Karpas-422 (cell line): ENCODE results near the gene DCUN1D5. TPM values are rescaled to one million over a fixed set of nuclear protein-coding genes. Genes with fewer than 3 reads are reported as not detected.

Source experiments
- DNase-seq: peaks from one replicate; pipeline ENCODE4 v3.0.0-alpha.2; 2015
- H2AFZ ChIP-seq: fragments of 200-600 bp; sonication (generic); 2 replicates; pipeline ENCODE4 v1.6.1; 2014; ENCODE audit warnings: antibody characterized with exemption, low read length, mixed read lengths
- H3K27ac ChIP-seq: fragments of 200-600 bp; sonication (generic); 2 replicates; pipeline ENCODE4 v1.5.1; 2014; ENCODE audit warnings: mild to moderate bottlenecking, low read length, moderate library complexity
- H3K27me3 ChIP-seq: fragments of 200-600 bp; sonication (generic); 2 replicates; pipeline ENCODE4 v1.6.1; 2014; ENCODE audit warnings: low read length, mixed read lengths
- H3K36me3 ChIP-seq: fragments of 200-600 bp; sonication (generic); 2 replicates; pipeline ENCODE4 v1.6.1; 2014; ENCODE audit warnings: low read length, mixed read lengths; ENCODE audit not compliant: insufficient read depth
- H3K4me1 ChIP-seq: fragments of 200-600 bp; sonication (generic); 2 replicates; pipeline ENCODE4 v1.6.1; 2014; ENCODE audit warnings: mild to moderate bottlenecking, low read length, mixed read lengths
- H3K4me2 ChIP-seq: fragments of 200-600 bp; sonication (generic); 2 replicates; pipeline ENCODE4 v1.6.1; 2014; ENCODE audit warnings: low read length, low read depth, mild to moderate bottlenecking; ENCODE audit not compliant: poor library complexity, severe bottlenecking
- H3K4me3 ChIP-seq: fragments of 200-600 bp; sonication (generic); 2 replicates; pipeline ENCODE4 v1.5.1; 2014; ENCODE audit warnings: mild to moderate bottlenecking, antibody characterized with exemption, low read length, mixed read lengths
- H3K79me2 ChIP-seq: fragments of 200-600 bp; sonication (generic); 2 replicates; pipeline ENCODE4 v1.6.1; 2014; ENCODE audit warnings: mild to moderate bottlenecking, low read length, mixed read lengths
- H3K9ac ChIP-seq: fragments of 200-600 bp; sonication (generic); 2 replicates; pipeline ENCODE4 v1.6.0; 2014; ENCODE audit warnings: low read length
- H3K9me2 ChIP-seq: fragments of 200-600 bp; sonication (generic), shearing (Covaris generic); replicated peaks from 2 replicates; pipeline ENCODE4 v1.6.0; 2014; ENCODE audit warnings: mild to moderate bottlenecking, low read length, moderate library complexity; ENCODE audit not compliant: insufficient read depth
- H3K9me3 ChIP-seq: fragments of 300-700, 200-600 bp; sonication (generic); 2 replicates; pipeline ENCODE4 v1.6.1; 2014; ENCODE audit warnings: low read length, mixed read lengths
- H4K20me1 ChIP-seq: fragments of 200-600 bp; sonication (generic); 2 replicates; pipeline ENCODE4 v1.6.1; 2014; ENCODE audit warnings: mild to moderate bottlenecking, antibody characterized with exemption, low read length, low read depth; ENCODE audit not compliant: insufficient read depth
- total RNA-seq: library from RNA; depleted of rRNA; stranded (reverse); fragments of >200 nt; shearing (Covaris generic); gene quantifications from 2 replicates; pipeline ENCODE4 v1.2.3, GENCODE V29; 2014; ENCODE audit warnings: low replicate concordance

Gene DCUN1D5
- total RNA-seq, 1 experiment from 2014 or later, result 243 TPM

GRCh38 chr11:103097279-103097678, 5.3 kb upstream of the DCUN1D5 start:
- H3K4me1 ChIP-seq, result peaks cover 28% of the 10 kb centered on the region
- H3K9me3 ChIP-seq, result no peaks in the 10 kb centered on the region
- H3K9ac ChIP-seq, result no peak overlapping the region
- peaks cover 3% of the 10 kb centered on the region; the same call in 1 of the 2 replicates for H3K27me3 ChIP-seq
- DNase-seq, result no peak
- no peak overlapping the region for H3K4me3 ChIP-seq
- no peaks in the 10 kb centered on the region for H3K36me3 ChIP-seq
- H4K20me1 ChIP-seq, result no peaks in the 10 kb centered on the region
- no peak overlapping the region for H2AFZ ChIP-seq
- no peak overlapping the region for H3K27ac ChIP-seq
- H3K9me2 ChIP-seq, result no peaks in the 10 kb centered on the region; the same call in 1 of the 2 replicates
- H3K79me2 ChIP-seq, result peaks cover 4% of the 10 kb centered on the region; the same call in 1 of the 2 replicates
- no peak overlapping the region for H3K4me2 ChIP-seq

DNA sequence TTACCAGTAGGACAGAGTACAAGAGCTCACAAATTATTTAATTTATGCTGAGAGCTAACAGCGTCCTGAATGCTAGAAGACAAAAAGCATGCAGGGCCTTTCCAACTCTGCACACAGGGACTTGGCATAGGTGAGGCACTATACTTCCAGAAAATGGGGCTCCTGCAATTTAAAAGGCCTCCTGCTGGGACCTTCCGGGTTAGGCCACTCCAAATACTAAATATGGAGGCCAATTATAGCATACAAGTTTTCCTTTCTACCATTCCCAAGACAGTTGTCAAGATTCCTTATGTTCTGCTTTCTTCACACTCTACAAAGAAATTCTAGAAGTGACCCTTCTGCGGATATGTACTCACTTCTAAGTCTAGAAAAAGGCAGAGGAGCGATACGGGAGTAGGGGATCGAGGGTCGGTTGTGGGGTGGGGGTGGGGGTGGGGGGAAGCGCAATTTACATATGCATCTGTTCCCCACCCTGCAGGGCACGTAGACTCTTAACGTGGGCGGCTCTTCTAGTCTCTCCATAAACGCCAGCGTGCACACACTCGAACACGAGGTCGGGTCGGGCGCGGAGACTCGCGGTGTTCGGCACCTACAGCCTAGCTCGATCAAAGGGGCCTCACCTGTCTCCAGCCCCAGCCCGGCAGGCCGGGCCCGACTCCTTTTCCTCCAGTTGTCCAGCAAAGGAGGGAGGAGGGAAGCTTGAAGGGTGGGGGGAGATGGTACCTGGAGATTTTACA, 728 bp downstream of the DCUN1D5 start:
- peaks cover 35% of the 10 kb centered on the region for H3K36me3 ChIP-seq
- peak overlapping the region; percentile 38; the same call in 1 of the 2 replicates for H2AFZ ChIP-seq
- H3K4me3 ChIP-seq, result peak overlapping the region; percentile 88
- no peaks in the 10 kb centered on the region; the same call in 1 of the 2 replicates for H3K9me2 ChIP-seq
- peak overlapping the region; percentile 95 for H3K9ac ChIP-seq
- peak; percentile 94 for DNase-seq
- H3K27ac ChIP-seq, result peak overlapping the region; percentile 69
- H3K9me3 ChIP-seq, result no peaks in the 10 kb centered on the region
- H3K27me3 ChIP-seq, result no peaks in the 10 kb centered on the region
- H3K4me1 ChIP-seq, result peaks cover 45% of the 10 kb centered on the region
- peak overlapping the region; percentile 73 for H3K4me2 ChIP-seq
- H4K20me1 ChIP-seq, result peaks cover 35% of the 10 kb centered on the region
- H3K79me2 ChIP-seq, result peaks cover 63% of the 10 kb centered on the region

- H3K27ac ChIP-seq, result no peak overlapping the region
- no peak for DNase-seq
- H3K9ac ChIP-seq, result no peak overlapping the region
- no peaks in the 10 kb centered on the region for H3K9me3 ChIP-seq
- H4K20me1 ChIP-seq, result peaks cover 45% of the 10 kb centered on the region
- H3K27me3 ChIP-seq, result no peaks in the 10 kb centered on the region
- no peaks in the 10 kb centered on the region for H3K9me2 ChIP-seq
- H2AFZ ChIP-seq, result no peak overlapping the region
- no peak overlapping the region for H3K4me2 ChIP-seq
- peaks cover 99% of the 10 kb centered on the region for H3K79me2 ChIP-seq
- H3K4me1 ChIP-seq, result peaks cover 34% of the 10 kb centered on the region
- no peak overlapping the region for H3K4me3 ChIP-seq
- H3K36me3 ChIP-seq, result peaks cover 77% of the 10 kb centered on the region
Measured at GRCh38 chr11:103086461-103086860, 5.5 kb downstream of the DCUN1D5 start.

DNA sequence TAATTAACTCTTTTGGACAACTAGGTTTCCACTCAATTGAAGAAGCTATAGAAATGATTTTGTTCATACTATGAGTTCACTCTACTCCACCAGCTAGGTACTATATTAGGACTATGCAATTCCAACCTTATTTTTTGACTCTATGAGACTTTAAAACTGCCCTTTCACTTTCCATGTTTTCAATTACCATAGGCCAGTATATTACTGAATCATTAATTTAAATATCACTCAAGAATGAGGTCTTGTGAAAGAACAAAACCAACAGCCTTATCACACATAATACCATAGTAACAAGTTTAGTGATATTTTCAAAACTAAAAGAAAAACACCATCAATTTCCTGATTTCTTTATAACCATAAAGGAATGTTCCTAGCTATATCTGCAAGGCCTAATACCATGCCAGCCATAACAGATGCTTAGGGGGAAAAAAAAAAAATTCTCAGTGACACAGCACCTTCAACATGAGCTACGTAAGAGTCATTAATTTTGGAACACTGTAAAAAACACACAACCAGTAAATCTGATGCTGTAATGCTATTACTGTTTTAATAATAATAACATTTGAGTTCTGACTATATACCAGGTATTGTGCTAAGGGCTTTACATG, 6.1 kb downstream of the DCUN1D5 start:
- Histone ChIP-seq H3K27ac (no peak overlapping the region), H3K4me2 (no peak overlapping the region), H3K4me1 (peaks cover 32% of the 10 kb centered on the region), H3K36me3 (peaks cover 83% of the 10 kb centered on the region), H3K4me3 (no peak overlapping the region), H3K9ac (no peak overlapping the region), H3K79me2 (peaks cover 99% of the 10 kb centered on the region), H3K27me3 (no peaks in the 10 kb centered on the region), H4K20me1 (peaks cover 41% of the 10 kb centered on the region), H3K9me3 (no peaks in the 10 kb centered on the region), H2AFZ (no peak overlapping the region), H3K9me2 (no peaks in the 10 kb centered on the region)
- DNase-seq, result no peak

DNA sequence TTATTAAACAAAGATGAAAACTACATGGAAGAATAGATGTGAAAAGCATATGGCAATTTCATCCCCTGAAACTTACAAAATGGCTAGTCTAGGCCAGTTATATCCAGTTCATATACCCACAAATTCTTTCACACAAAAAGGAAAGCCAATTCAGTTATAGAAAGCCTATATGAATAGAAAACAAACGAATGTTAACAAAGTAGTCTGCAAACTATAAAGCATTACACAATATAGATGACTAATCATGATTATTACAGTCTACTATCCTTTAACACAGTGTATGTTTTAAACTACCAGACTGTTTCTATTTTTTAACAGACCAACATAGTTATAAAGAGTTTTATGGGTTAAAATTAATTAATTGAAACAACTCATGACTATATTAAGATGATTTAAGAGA, 12.1 kb downstream of the DCUN1D5 start:
- Histone ChIP-seq H3K4me1 (peaks cover 11% of the 10 kb centered on the region), H3K9ac (no peak overlapping the region), H3K9me3 (no peaks in the 10 kb centered on the region), H3K27ac (no peak overlapping the region), H3K4me2 (no peak overlapping the region), H2AFZ (no peak overlapping the region), H3K36me3 (peaks cover 93% of the 10 kb centered on the region), H4K20me1 (peaks cover 8% of the 10 kb centered on the region; the same call in 1 of the 2 replicates), H3K4me3 (no peak overlapping the region), H3K79me2 (peaks cover 98% of the 10 kb centered on the region), H3K27me3 (no peaks in the 10 kb centered on the region), H3K9me2 (no peaks in the 10 kb centered on the region)
- no peak for DNase-seq

GRCh38 chr11:103078710-103079109, 13.2 kb downstream of the DCUN1D5 start:
- no peak for DNase-seq
- Histone ChIP-seq H3K79me2 (peaks cover 98% of the 10 kb centered on the region), H3K9me2 (no peaks in the 10 kb centered on the region), H3K27me3 (no peaks in the 10 kb centered on the region), H2AFZ (no peak overlapping the region), H3K9me3 (no peaks in the 10 kb centered on the region), H3K4me3 (no peak overlapping the region), H3K27ac (no peak overlapping the region), H4K20me1 (peaks cover 5% of the 10 kb centered on the region; the same call in 1 of the 2 replicates), H3K36me3 (peaks cover 92% of the 10 kb centered on the region), H3K4me2 (no peak overlapping the region), H3K9ac (no peak overlapping the region), H3K4me1 (peaks cover 11% of the 10 kb centered on the region)

- peaks cover 89% of the 10 kb centered on the region for H3K36me3 ChIP-seq
Measured at GRCh38 chr11:103077554-103077953, 14.4 kb downstream of the DCUN1D5 start.

DNA sequence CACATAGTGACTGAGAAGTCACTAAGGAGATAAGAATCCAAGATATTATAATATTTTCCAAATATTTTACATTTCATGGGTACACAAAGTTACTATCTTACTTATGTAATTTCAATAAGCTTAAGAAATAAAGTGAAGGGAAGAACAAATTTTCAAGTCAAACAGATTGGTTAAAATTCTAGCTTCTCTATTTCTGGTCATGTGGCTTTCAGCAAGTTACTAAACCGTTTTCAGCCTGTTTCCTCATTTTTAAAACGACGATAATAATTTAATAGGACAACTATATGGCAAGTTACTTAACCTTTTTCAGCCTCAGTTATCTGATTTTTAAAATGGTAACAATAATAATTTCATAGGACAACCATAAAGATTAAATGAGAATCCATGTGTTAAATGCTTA, 15.6 kb downstream of the DCUN1D5 start:
- Histone ChIP-seq H3K4me3 (no peak overlapping the region), H3K9ac (no peak overlapping the region), H4K20me1 (peaks cover 5% of the 10 kb centered on the region; the same call in 1 of the 2 replicates), H3K79me2 (peaks cover 95% of the 10 kb centered on the region), H3K36me3 (peaks cover 81% of the 10 kb centered on the region), H2AFZ (no peak overlapping the region), H3K27me3 (no peaks in the 10 kb centered on the region), H3K9me3 (no peaks in the 10 kb centered on the region), H3K27ac (no peak overlapping the region), H3K9me2 (no peaks in the 10 kb centered on the region), H3K4me1 (peaks cover 11% of the 10 kb centered on the region), H3K4me2 (no peak overlapping the region)
- no peak for DNase-seq

More at GRCh38 chr11:103077554-103077953, 14.4 kb downstream of the DCUN1D5 start:
- no peak for DNase-seq
- Histone ChIP-seq H3K27me3 (no peaks in the 10 kb centered on the region), H3K9me3 (no peaks in the 10 kb centered on the region), H3K9me2 (no peaks in the 10 kb centered on the region), H3K4me2 (no peak overlapping the region), H3K4me3 (no peak overlapping the region), H3K79me2 (peaks cover 97% of the 10 kb centered on the region), H4K20me1 (peaks cover 5% of the 10 kb centered on the region; the same call in 1 of the 2 replicates), H3K9ac (no peak overlapping the region), H3K27ac (no peak overlapping the region), H2AFZ (no peak overlapping the region), H3K4me1 (peaks cover 11% of the 10 kb centered on the region)
